DMS79 treated with DMSO at 0.1 percent for 48 hours (cell line): ENCODE measurements around the gene BLOC1S4.
A peak's percentile ranks its signal among the peaks of the same experiment; 100 is the strongest.
"Not testable (repeated sequence)": the region's sequence is repeated elsewhere in the genome, so short reads cannot be mapped to it uniquely, and the experiment has no call there.

Experiments
- DNase-seq: peaks from one replicate; lab custom pipeline; 2025; lab: John Stamatoyannopoulos, UW

Gene BLOC1S4

GRCh38 chr4:6742507-6742906 is 26.5 kb downstream of the BLOC1S4 start:
- DNase-seq: no peak

GRCh38 chr4:6742989-6743388 is 27.0 kb downstream of the BLOC1S4 start:
- DNase-seq: no peak

- peak; percentile 74 for DNase-seq
Measured at GRCh38 chr4:6746721-6747293, 30.8 kb downstream of the BLOC1S4 start.

- peak; percentile 67 for DNase-seq
Measured at GRCh38 chr4:6747294-6748051, 31.5 kb downstream of the BLOC1S4 start.

- DNase-seq: no peak
Measured at GRCh38 chr4:6748286-6748685, 32.3 kb downstream of the BLOC1S4 start.

GRCh38 chr4:6749340-6750171 is 33.6 kb downstream of the BLOC1S4 start:
- DNase-seq: no peak

- DNase-seq: no peak
Measured at GRCh38 chr4:6750286-6751221, 34.6 kb downstream of the BLOC1S4 start.

GRCh38 chr4:6751611-6752485 is 35.9 kb downstream of the BLOC1S4 start:
- DNase-seq: no peak

GRCh38 chr4:6752486-6752829 is 36.5 kb downstream of the BLOC1S4 start:
- no peak for DNase-seq

- no peak for DNase-seq
Measured at GRCh38 chr4:6753103-6753560, 37.2 kb downstream of the BLOC1S4 start.

GRCh38 chr4:6753891-6754290 is 37.9 kb downstream of the BLOC1S4 start:
- no peak for DNase-seq

GRCh38 chr4:6754481-6755087 is 38.6 kb downstream of the BLOC1S4 start:
- no peak for DNase-seq

GRCh38 chr4:6755088-6755753 is 39.2 kb downstream of the BLOC1S4 start:
- DNase-seq: no peak

- not testable (repeated sequence) for DNase-seq
Measured at GRCh38 chr4:6756345-6756744, 40.4 kb downstream of the BLOC1S4 start.

- no peak for DNase-seq
Measured at GRCh38 chr4:6758728-6759127, 42.8 kb downstream of the BLOC1S4 start.

- DNase-seq: no peak
Measured at GRCh38 chr4:6760865-6761264, 44.9 kb downstream of the BLOC1S4 start.

GRCh38 chr4:6761649-6762615 is 46.0 kb downstream of the BLOC1S4 start:
- DNase-seq: no peak

GRCh38 chr4:6763330-6763851 is 47.4 kb downstream of the BLOC1S4 start:
- peak; percentile 38 for DNase-seq
